ENCODE data around the gene ETV3. TPM values are rescaled to one million over a fixed set of nuclear protein-coding genes. Genes with fewer than 3 reads are reported as not detected.
A peak's percentile ranks its signal among the peaks of the same experiment; 100 is the strongest.

The ETV3 gene
- total RNA-seq, 2 experiments from 2014 or later = 115 to 117 TPM

DNA sequence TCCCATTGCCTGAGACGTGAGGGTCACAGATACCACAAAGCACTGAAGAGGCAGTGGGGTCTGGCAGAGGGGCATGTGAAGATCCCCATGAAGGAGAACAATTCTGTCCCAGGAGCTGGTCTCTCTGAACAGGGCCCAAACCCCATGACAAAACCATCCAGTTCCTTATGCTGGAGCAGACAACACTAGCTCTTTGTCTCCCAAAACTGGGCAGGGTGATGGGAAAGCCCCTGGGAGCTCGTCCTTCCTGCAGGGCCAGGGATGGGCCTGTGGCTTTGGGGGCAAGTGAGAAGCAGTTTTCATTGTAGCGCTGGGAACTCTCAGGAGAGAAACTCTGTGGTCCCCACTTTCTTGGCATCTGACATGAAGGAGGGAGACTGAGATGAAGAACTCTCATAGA, 47.4 kb downstream of the ETV3 start:
- ATAC-seq (ENCODE audit: poor library complexity) = no peak
- ChIA-PET CTCF (interaction anchor here (0.8 to 7.4 kb wide), 10 partner anchors 9 to 84 kb away, joined by 3 to 241 read pairs (median 8); partner anchors contain the start of gene ETV3), POLR2A (interaction anchor here (1.0 kb wide), 1 partner anchor 65 kb away, joined by 26 read pairs; no protein-coding TSS in a partner anchor)
- H3K27me3 Mint-ChIP-seq = peaks cover 6% of the 10 kb centered on the region
- Histone ChIP-seq H3K9me3 (ENCODE audit: control insufficient read depth in 1 of 2, insufficient read depth in 1 of 2, low read length in 2 of 2) (no peaks in the 10 kb centered on the region), H3K27me3 (ENCODE audit: control insufficient read depth in 1 of 2, insufficient read depth in 2 of 2, low read length in 2 of 2) (peaks cover 0 to 2% of the 10 kb centered on the region in 2 experiments), H3K4me3 (ENCODE audit: low read length) (no peak overlapping the region), H3K27ac (ENCODE audit: low read depth in 1 of 2, low read length in 2 of 2) (no peak overlapping the region), H3K4me1 (ENCODE audit: insufficient read depth, low read length) (peaks cover 7% of the 10 kb centered on the region), H3K36me3 (ENCODE audit: insufficient read depth, low read length) (no peaks in the 10 kb centered on the region)
- no peaks in the 10 kb centered on the region for H3K36me3 Mint-ChIP-seq (ENCODE audit: low read depth)
- TF ChIP-seq CTCF (IDR thresholded peaks at IDR 0.05) = no peak
- no peak for DNase-seq
- intact Hi-C loops (cut with DNase I, micrococcal nuclease) = loop anchor here (1.0 to 5.0 kb wide), 3 partner anchors 47 to 402 kb away; partner anchors contain the start of gene ETV3 (in 1 of the 2)
- H3K4me3 Mint-ChIP-seq = no peak overlapping the region
- peaks cover 5% of the 10 kb centered on the region for H3K4me1 Mint-ChIP-seq (ENCODE audit: low read depth)
- no peak overlapping the region for H3K27ac Mint-ChIP-seq
- H3K9me3 Mint-ChIP-seq = no peaks in the 10 kb centered on the region

- H3K27me3 ChIP-seq (ENCODE audit: control insufficient read depth in 1 of 2, insufficient read depth in 2 of 2, low read length in 2 of 2) = peaks cover 0 to 2% of the 10 kb centered on the region in 2 experiments
- H3K9me3 ChIP-seq (ENCODE audit: control insufficient read depth in 1 of 2, insufficient read depth in 1 of 2, low read length in 2 of 2) = no peaks in the 10 kb centered on the region
- H3K27ac ChIP-seq (ENCODE audit: low read depth in 1 of 2, low read length in 2 of 2) = no peak overlapping the region
- H3K4me3 Mint-ChIP-seq = no peak overlapping the region
- no peaks in the 10 kb centered on the region for H3K36me3 ChIP-seq (ENCODE audit: insufficient read depth, low read length)
- H3K27me3 Mint-ChIP-seq = peaks cover 6% of the 10 kb centered on the region
- peak; percentile 83 for ATAC-seq (ENCODE audit: poor library complexity)
- ChIA-PET POLR2A (interaction anchor here (0.6 to 1.0 kb wide), 3 partner anchors 48 to 69 kb away, joined by 3 to 26 read pairs (median 3); no protein-coding TSS in a partner anchor), CTCF (interaction anchor here (0.6 to 7.4 kb wide), 22 partner anchors 9 to 394 kb away, joined by 3 to 241 read pairs (median 4); partner anchors contain the start of gene ETV3)
- no peaks in the 10 kb centered on the region for H3K36me3 Mint-ChIP-seq (ENCODE audit: low read depth)
- peaks cover 7% of the 10 kb centered on the region for H3K4me1 ChIP-seq (ENCODE audit: insufficient read depth, low read length)
- H3K27ac Mint-ChIP-seq = no peak overlapping the region
- H3K9me3 Mint-ChIP-seq = no peaks in the 10 kb centered on the region
- H3K4me1 Mint-ChIP-seq (ENCODE audit: low read depth) = peaks cover 5% of the 10 kb centered on the region
- intact Hi-C loops (cut with DNase I, micrococcal nuclease) = loop anchor here (1.0 to 5.0 kb wide), 3 partner anchors 47 to 402 kb away; partner anchors contain the start of gene ETV3 (in 1 of the 2)
- peak; percentile 78 to 92 (median 86) for DNase-seq
- TF ChIP-seq CTCF (IDR thresholded peaks at IDR 0.05) = peak; percentile 95
- no peak overlapping the region for H3K4me3 ChIP-seq (ENCODE audit: low read length)
Observed at GRCh38 chr1:157090196-157090647, 48.0 kb downstream of the ETV3 start.

DNA sequence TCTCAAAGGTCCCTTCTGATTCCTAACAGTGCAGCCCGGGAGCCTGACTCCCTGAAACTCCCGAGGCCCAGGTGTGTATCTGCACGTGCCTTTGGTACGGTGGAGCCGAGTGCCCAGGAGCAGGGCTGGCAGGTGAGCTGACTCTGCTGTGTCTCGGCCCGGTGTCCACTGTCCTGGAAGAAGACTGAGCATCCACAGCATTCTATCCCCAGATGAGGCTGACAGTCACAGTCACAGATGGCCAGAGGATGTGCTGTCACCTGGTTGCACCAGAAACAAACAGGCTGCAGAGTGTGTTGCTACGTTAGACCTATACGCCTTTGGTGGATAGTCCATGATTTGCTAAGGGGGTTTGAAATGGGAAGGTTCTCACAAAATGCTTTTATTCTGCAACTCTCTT, 48.4 kb downstream of the ETV3 start:
- Histone ChIP-seq H3K27me3 (ENCODE audit: control insufficient read depth in 1 of 2, insufficient read depth in 2 of 2, low read length in 2 of 2) (peaks cover 0 to 2% of the 10 kb centered on the region in 2 experiments), H3K36me3 (ENCODE audit: insufficient read depth, low read length) (no peaks in the 10 kb centered on the region), H3K9me3 (ENCODE audit: control insufficient read depth in 1 of 2, insufficient read depth in 1 of 2, low read length in 2 of 2) (no peaks in the 10 kb centered on the region), H3K27ac (ENCODE audit: low read depth in 1 of 2, low read length in 2 of 2) (no peak overlapping the region), H3K4me1 (ENCODE audit: insufficient read depth, low read length) (peaks cover 7% of the 10 kb centered on the region), H3K4me3 (ENCODE audit: low read length) (no peak overlapping the region)
- peak in 1 of 14 experiments; percentile 21 for DNase-seq
- peaks cover 6% of the 10 kb centered on the region for H3K27me3 Mint-ChIP-seq
- H3K4me1 Mint-ChIP-seq (ENCODE audit: low read depth) = peaks cover 5% of the 10 kb centered on the region
- no peak overlapping the region for H3K27ac Mint-ChIP-seq
- peak; percentile 21 for ATAC-seq (ENCODE audit: poor library complexity)
- H3K36me3 Mint-ChIP-seq (ENCODE audit: low read depth) = no peaks in the 10 kb centered on the region
- POLR2A ChIA-PET = interaction anchor here (0.6 to 1.0 kb wide), 3 partner anchors 48 to 69 kb away, joined by 3 to 26 read pairs (median 3); no protein-coding TSS in a partner anchor
- H3K9me3 Mint-ChIP-seq = no peaks in the 10 kb centered on the region
- no peak for TF ChIP-seq CTCF (IDR thresholded peaks at IDR 0.05)
- CTCF ChIA-PET = interaction anchor here (0.6 to 7.4 kb wide), 21 partner anchors 8 to 394 kb away, joined by 3 to 241 read pairs (median 4); partner anchors contain the start of gene ETV3
- H3K4me3 Mint-ChIP-seq = no peak overlapping the region
- intact Hi-C loops (cut with DNase I, micrococcal nuclease) = loop anchor here (1.0 to 5.0 kb wide), 3 partner anchors 48 to 403 kb away; partner anchors contain the start of gene ETV3 (in 1 of the 2)
